ENCODE results near the gene ELMO1. TPM values are rescaled to one million over a fixed set of nuclear protein-coding genes. Genes with fewer than 3 reads are reported as not detected.

Gene ELMO1
- total and polyA plus RNA-seq, 2 experiments from 2014 or later, result 9.6 to 10.8 TPM

- Histone ChIP-seq H3K4me1 (ENCODE audit: low read depth) (peaks cover 7% of the 10 kb centered on the region), H3K27me3 (no peaks in the 10 kb centered on the region)
- TF ChIP-seq CTCF (IDR thresholded peaks at IDR 0.05; ENCODE audit: low read depth, low read length), result no peak
Observed at GRCh38 chr7:36851382-36851781, 597.3 kb downstream of the ELMO1 start.

DNA sequence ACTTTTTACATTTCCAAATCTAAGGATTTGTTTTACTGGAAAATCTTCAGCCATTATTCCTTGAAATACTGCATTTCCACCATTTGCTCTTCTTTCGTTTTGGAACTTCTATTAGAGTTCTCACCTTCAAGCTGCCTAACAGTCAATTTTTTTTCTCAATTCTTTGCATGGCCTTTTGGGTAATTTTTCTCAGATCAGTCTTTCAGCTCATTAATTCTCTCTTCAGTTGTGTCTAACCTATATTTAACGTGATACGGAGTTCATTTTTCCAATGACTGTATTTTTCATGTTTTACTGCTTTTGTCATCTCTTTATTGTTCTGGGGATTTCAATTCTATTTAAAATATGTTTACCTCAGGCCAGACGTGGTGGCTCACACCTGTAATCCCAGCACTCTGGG, 600.7 kb downstream of the ELMO1 start:
- Histone ChIP-seq H3K9me3 (ENCODE audit: low read depth) (no peaks in the 10 kb centered on the region), H3K36me3 (no peaks in the 10 kb centered on the region), H3K27ac (no peak overlapping the region), H3K4me1 (ENCODE audit: low read depth) (peaks cover 7% of the 10 kb centered on the region), H3K4me3 (no peak overlapping the region), H3K27me3 (no peaks in the 10 kb centered on the region)
- no peak for TF ChIP-seq CTCF (IDR thresholded peaks at IDR 0.05; ENCODE audit: low read depth, low read length)
- DNase-seq (ENCODE audit: low read depth in 1 of 2, low spot score in 1 of 2), result no peak

More at GRCh38 chr7:36851382-36851781, 597.3 kb downstream of the ELMO1 start:
- no peak overlapping the region for H3K27ac ChIP-seq
- no peak for DNase-seq (ENCODE audit: low read depth in 1 of 2, low spot score in 1 of 2)
- H3K4me3 ChIP-seq, result no peak overlapping the region
- H3K9me3 ChIP-seq (ENCODE audit: low read depth), result no peaks in the 10 kb centered on the region
- no peaks in the 10 kb centered on the region for H3K36me3 ChIP-seq

DNA sequence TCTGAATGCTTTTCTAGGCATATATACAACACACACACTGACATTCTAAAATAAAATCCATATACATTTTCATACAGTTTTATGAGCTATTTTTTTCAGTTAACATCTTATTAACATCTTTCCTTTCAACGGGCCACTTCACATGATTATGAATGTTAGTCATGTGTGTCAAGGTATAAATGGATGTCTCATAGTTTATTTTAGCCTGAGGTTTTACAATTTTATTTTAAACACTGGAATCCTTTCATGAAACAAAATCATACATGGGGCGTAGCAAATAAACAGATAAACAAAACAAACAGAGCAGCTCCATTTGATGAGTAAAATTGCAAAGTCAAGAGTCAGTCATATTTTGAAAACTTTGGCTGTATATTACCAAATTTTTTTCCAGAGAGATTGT, 604.3 kb downstream of the ELMO1 start:
- no peak for TF ChIP-seq CTCF (IDR thresholded peaks at IDR 0.05; ENCODE audit: low read depth, low read length)
- H3K27ac ChIP-seq, result no peak overlapping the region
- H3K36me3 ChIP-seq, result no peaks in the 10 kb centered on the region
- no peaks in the 10 kb centered on the region for H3K27me3 ChIP-seq
- no peak for DNase-seq (ENCODE audit: low read depth in 1 of 2, low spot score in 1 of 2)
- no peaks in the 10 kb centered on the region for H3K9me3 ChIP-seq (ENCODE audit: low read depth)
- no peaks in the 10 kb centered on the region for H3K4me1 ChIP-seq (ENCODE audit: low read depth)
- no peak overlapping the region for H3K4me3 ChIP-seq

DNA sequence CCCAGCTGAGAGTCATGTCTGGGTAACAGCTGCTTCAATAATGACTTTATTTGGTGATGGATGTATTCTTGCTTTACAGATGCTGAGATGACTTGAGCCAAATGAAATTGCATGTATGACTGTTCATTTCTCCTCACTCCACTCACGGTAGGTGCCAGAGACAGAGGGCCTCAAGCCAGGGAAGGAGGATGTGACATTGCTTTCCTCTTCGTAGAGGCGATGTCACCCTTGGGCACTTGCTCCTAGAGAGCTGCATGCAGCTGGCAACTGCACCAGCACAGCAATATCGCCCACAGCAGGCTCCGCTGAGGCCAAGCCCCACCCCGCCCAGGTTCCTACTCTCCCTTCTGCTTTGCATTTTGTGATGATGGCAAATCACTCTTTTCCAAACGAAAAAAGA, 607.8 kb downstream of the ELMO1 start:
- no peaks in the 10 kb centered on the region for H3K9me3 ChIP-seq (ENCODE audit: low read depth)
- DNase-seq (ENCODE audit: low read depth in 1 of 2, low spot score in 1 of 2), result no peak
- no peak overlapping the region for H3K4me3 ChIP-seq
- H3K4me1 ChIP-seq (ENCODE audit: low read depth), result peaks cover 8% of the 10 kb centered on the region
- no peak for TF ChIP-seq CTCF (IDR thresholded peaks at IDR 0.05; ENCODE audit: low read depth, low read length)
- H3K36me3 ChIP-seq, result no peaks in the 10 kb centered on the region
- no peaks in the 10 kb centered on the region for H3K27me3 ChIP-seq
- no peak overlapping the region for H3K27ac ChIP-seq

DNA sequence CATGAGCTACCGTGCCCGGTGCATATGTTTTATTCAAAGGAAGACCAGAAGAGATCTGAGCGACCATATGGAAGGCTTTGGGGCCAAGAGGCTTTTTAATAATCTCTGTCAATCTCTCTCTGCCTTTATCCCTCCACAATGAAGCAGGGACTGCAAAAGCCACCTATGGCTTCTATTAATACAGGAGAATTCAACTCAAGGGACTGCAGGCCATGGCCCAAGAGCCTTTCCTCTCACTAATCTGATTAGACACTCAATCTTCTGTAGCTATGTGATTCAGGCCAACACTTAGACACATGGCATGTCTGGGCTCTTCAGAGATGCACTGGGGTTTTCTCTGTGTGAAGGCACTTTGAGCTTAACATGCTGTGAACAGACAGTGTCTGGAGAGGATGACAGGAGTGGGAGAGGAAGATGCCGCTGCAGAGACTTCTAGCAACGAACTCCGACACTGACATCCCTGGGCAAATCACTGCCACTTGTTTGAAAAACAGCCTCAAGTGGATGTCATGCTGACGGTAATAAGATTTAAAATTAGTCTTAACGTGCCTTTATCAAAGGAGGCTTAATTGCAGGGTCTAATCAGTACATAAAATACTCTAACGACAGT, 609.9 kb downstream of the ELMO1 start:
- H3K4me1 ChIP-seq (ENCODE audit: low read depth), result peaks cover 8% of the 10 kb centered on the region
- H3K27ac ChIP-seq, result no peak overlapping the region
- H3K4me3 ChIP-seq, result no peak overlapping the region
- no peak for TF ChIP-seq CTCF (IDR thresholded peaks at IDR 0.05; ENCODE audit: low read depth, low read length)
- no peaks in the 10 kb centered on the region for H3K36me3 ChIP-seq
- peak in 1 of 2 donors; percentile 16 for DNase-seq (ENCODE audit: low read depth in 1 of 2, low spot score in 1 of 2)
- no peaks in the 10 kb centered on the region for H3K9me3 ChIP-seq (ENCODE audit: low read depth)
- no peaks in the 10 kb centered on the region for H3K27me3 ChIP-seq
